Right atrium auricular region (tissue), 2 donors: ENCODE measurements around the gene TMEM201. TPM values are rescaled to one million over a fixed set of nuclear protein-coding genes. Genes with fewer than 3 reads are reported as not detected.

Experiments used
- DNase-seq: peaks from one replicate; pipeline ENCODE4 v3.0.0-alpha.2; 2019; ENCODE audit warnings: low spot score
- H3K27ac ChIP-seq, 2 donors: fragments of 200-600 bp; sonication (generic); 1 replicate in 1 of 2; 2 replicates in 1 of 2; pipeline ENCODE4 v1.5.1; 2016 to 2019
- H3K27me3 ChIP-seq, 2 donors: fragments of 200-600 bp; sonication (generic); one replicate each; pipeline versions ENCODE4 v1.5.1 to v1.6.0; 2017 to 2019
- H3K36me3 ChIP-seq: fragments of 200-600 bp; sonication (generic); one replicate; pipeline ENCODE4 v1.5.1; 2016
- H3K4me1 ChIP-seq, 2 donors: fragments of 200-600 bp; sonication (generic); one replicate each; pipeline versions ENCODE4 v1.5.1 to v1.6.0; 2017 to 2019
- H3K4me3 ChIP-seq, 2 donors: fragments of 200-600 bp; sonication (generic); 1 replicate in 1 of 2; 2 replicates in 1 of 2; pipeline ENCODE4 v1.5.1; 2017 to 2019; ENCODE audit warnings: mild to moderate bottlenecking in 1 of 2, moderate library complexity in 1 of 2
- H3K9me3 ChIP-seq, 2 donors: fragments of 200-600 bp; sonication (generic); one replicate each; pipeline ENCODE4 v1.5.1; 2019
- CTCF ChIP-seq, 2 donors: fragments of 200-600 bp; sonication (generic); IDR thresholded peaks; one replicate each; pipeline ENCODE4 v1.5.1; 2019; ENCODE audit warnings: antibody characterized with exemption in 2 of 2
- total RNA-seq, 2 donors: library from RNA; depleted of rRNA; stranded (reverse); fragments of >200 nt; gene quantifications; one replicate each; pipeline ENCODE4 v1.1.0, GENCODE V29; 2016

TMEM201 gene
- total RNA-seq, 2 donors from 2014 or later, result 17.2 to 18.6 TPM

GRCh38 chr1:9653491-9654050 lies 64.9 kb downstream of the TMEM201 start:
- Histone ChIP-seq H3K27me3 (peaks cover 0 to 7% of the 10 kb centered on the region in 2 donors), H3K4me1 (peaks cover 0 to 19% of the 10 kb centered on the region in 2 donors), H3K36me3 (no peaks in the 10 kb centered on the region), H3K4me3 (no peak overlapping the region), H3K27ac (no peak overlapping the region), H3K9me3 (no peaks in the 10 kb centered on the region)
- DNase-seq, result no peak
- no peak for TF ChIP-seq CTCF (IDR thresholded peaks at IDR 0.05)

GRCh38 chr1:9654051-9654833 lies 65.5 kb downstream of the TMEM201 start:
- H3K4me1 ChIP-seq, result peaks cover 0 to 19% of the 10 kb centered on the region in 2 donors
- H3K9me3 ChIP-seq, result no peaks in the 10 kb centered on the region
- no peak for DNase-seq
- H3K27me3 ChIP-seq, result peaks cover 0 to 7% of the 10 kb centered on the region in 2 donors
- no peak overlapping the region for H3K27ac ChIP-seq
- TF ChIP-seq CTCF (IDR thresholded peaks at IDR 0.05), result no peak
- H3K36me3 ChIP-seq, result no peaks in the 10 kb centered on the region
- H3K4me3 ChIP-seq, result no peak overlapping the region

- no peak for TF ChIP-seq CTCF (IDR thresholded peaks at IDR 0.05)
- H3K4me3 ChIP-seq, result no peak overlapping the region
- no peak for DNase-seq
- no peaks in the 10 kb centered on the region for H3K36me3 ChIP-seq
- H3K27ac ChIP-seq, result no peak overlapping the region
- peaks cover 0 to 7% of the 10 kb centered on the region in 2 donors for H3K27me3 ChIP-seq
- H3K9me3 ChIP-seq, result no peaks in the 10 kb centered on the region
- peaks cover 0 to 19% of the 10 kb centered on the region in 2 donors for H3K4me1 ChIP-seq
Measured at GRCh38 chr1:9654834-9655723, 66.4 kb downstream of the TMEM201 start.

GRCh38 chr1:9655836-9656235 lies 67.1 kb downstream of the TMEM201 start:
- DNase-seq, result no peak
- H3K4me1 ChIP-seq, result peaks cover 0 to 19% of the 10 kb centered on the region in 2 donors

More at GRCh38 chr1:9655836-9656235, 67.1 kb downstream of the TMEM201 start:
- no peak overlapping the region for H3K4me3 ChIP-seq
- H3K27ac ChIP-seq, result no peak overlapping the region
- H3K27me3 ChIP-seq, result peaks cover 0 to 7% of the 10 kb centered on the region in 2 donors
- no peak for TF ChIP-seq CTCF (IDR thresholded peaks at IDR 0.05)
- H3K9me3 ChIP-seq, result no peaks in the 10 kb centered on the region
- H3K36me3 ChIP-seq, result no peaks in the 10 kb centered on the region
